ENCODE results near the gene ADNP2. TPM values are rescaled to one million over a fixed set of nuclear protein-coding genes. Genes with fewer than 3 reads are reported as not detected.
A peak's percentile ranks its signal among the peaks of the same experiment; 100 is the strongest.

Gene ADNP2
- total and polyA plus RNA-seq, 2 donors from 2014 or later = 6.0 to 21.1 TPM

GRCh38 chr18:80145196-80145804 lies 36.2 kb downstream of the ADNP2 start:
- TF ChIP-seq, protein P1, sequence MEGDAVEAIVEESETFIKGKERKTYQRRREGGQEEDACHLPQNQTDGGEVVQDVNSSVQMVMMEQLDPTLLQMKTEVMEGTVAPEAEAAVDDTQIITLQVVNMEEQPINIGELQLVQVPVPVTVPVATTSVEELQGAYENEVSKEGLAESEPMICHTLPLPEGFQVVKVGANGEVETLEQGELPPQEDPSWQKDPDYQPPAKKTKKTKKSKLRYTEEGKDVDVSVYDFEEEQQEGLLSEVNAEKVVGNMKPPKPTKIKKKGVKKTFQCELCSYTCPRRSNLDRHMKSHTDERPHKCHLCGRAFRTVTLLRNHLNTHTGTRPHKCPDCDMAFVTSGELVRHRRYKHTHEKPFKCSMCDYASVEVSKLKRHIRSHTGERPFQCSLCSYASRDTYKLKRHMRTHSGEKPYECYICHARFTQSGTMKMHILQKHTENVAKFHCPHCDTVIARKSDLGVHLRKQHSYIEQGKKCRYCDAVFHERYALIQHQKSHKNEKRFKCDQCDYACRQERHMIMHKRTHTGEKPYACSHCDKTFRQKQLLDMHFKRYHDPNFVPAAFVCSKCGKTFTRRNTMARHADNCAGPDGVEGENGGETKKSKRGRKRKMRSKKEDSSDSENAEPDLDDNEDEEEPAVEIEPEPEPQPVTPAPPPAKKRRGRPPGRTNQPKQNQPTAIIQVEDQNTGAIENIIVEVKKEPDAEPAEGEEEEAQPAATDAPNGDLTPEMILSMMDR (IDR thresholded peaks at IDR 0.05; ENCODE audit: borderline replicate concordance, extremely low read depth, insufficient read depth) = no peak
- peaks cover 0 to 3% (median 2%) of the 10 kb centered on the region in 3 donors for H3K36me3 ChIP-seq (ENCODE audit: control insufficient read depth in 2 of 3, insufficient read depth in 3 of 3, low read length in 3 of 3)
- no peak for FAIRE-seq
- H3K27me3 ChIP-seq (ENCODE audit: control insufficient read depth, insufficient read depth, low read length) = no peaks in the 10 kb centered on the region
- no peak for DNase-seq
- no peak overlapping the region for H3K27ac ChIP-seq (ENCODE audit: low read depth in 2 of 2, low read length in 2 of 2)
- intact Hi-C loops (cut with DNase I) = no loop called here
- H3K4me3 ChIP-seq (ENCODE audit: low read length in 3 of 3) = no peak overlapping the region
- no peak overlapping the region for H3K9ac ChIP-seq (ENCODE audit: low read length in 3 of 3)
- no peaks in the 10 kb centered on the region for H3K9me3 ChIP-seq (ENCODE audit: control insufficient read depth in 2 of 3, insufficient read depth in 1 of 3, low read length in 3 of 3)
- H3K4me1 ChIP-seq (ENCODE audit: control insufficient read depth in 2 of 3, insufficient read depth in 2 of 3, low read depth in 1 of 3, low read length in 3 of 3) = no peaks in the 10 kb centered on the region

- H3K27ac ChIP-seq (ENCODE audit: low read depth in 2 of 2, low read length in 2 of 2) = no peak overlapping the region
- peaks cover 0 to 2% (median 0%) of the 10 kb centered on the region in 3 donors for H3K36me3 ChIP-seq (ENCODE audit: control insufficient read depth in 2 of 3, insufficient read depth in 3 of 3, low read length in 3 of 3)
Measured at GRCh38 chr18:80147037-80147417, 38.0 kb downstream of the ADNP2 start.

DNA sequence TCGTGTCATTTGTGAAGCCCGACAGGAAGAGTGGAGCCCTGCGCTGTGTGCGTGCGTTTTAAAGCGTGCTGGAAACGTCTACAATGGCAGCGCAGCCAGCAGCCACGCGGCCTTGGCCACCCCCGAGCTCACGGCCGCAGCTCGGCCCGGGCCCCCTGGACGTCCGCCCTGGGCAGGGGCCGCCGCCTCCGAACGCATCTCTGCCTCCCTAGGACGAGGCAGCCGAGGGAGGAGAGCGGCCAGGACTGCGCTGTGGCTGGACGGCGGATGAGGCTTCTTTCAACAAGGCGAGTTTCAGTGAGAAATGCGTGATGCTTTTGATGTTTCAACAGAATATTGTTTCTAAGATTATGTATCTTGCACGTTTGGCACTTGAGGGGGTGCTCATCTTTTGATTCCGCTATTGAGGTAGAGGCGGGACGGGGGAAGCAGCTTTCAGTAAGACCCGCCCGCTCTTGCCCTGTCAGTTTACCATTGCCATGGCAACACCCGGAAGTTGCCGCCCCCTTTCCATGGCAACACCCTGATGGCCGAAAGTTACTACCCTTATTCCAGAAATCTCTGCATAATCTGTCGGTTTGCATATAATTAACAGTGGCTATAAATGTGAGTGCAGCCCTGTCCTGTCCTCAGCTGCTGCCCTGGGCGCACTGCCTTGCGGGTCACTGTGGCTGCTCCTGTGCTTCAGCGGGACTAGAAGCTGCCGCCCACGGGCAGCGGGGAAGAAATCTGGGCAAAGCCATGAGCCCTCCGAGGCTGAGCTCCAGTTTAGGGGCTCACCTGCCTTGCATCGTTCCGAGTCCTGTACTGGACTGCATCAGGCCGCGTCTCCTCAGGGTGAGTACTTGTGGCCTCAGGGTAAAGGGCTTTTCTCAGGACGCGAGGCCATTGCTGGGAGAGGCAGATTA lies 38.6 kb downstream of the ADNP2 start:
- intact Hi-C loops (cut with DNase I) = no loop called here
- peak overlapping the region; percentile 66 to 81 (median 76) for H3K9ac ChIP-seq (ENCODE audit: low read length in 3 of 3)
- FAIRE-seq = peak; percentile 70

More at GRCh38 chr18:80147037-80147417, 38.0 kb downstream of the ADNP2 start:
- Histone ChIP-seq H3K9ac (ENCODE audit: low read length in 3 of 3) (peak overlapping the region in 2 of 3 donors; percentile 28 to 76), H3K4me1 (ENCODE audit: control insufficient read depth in 2 of 3, insufficient read depth in 2 of 3, low read depth in 1 of 3, low read length in 3 of 3) (no peaks in the 10 kb centered on the region), H3K27me3 (ENCODE audit: control insufficient read depth, insufficient read depth, low read length) (no peaks in the 10 kb centered on the region), H3K4me3 (ENCODE audit: low read length in 3 of 3) (peak overlapping the region; percentile 81 to 90 (median 88)), H3K9me3 (ENCODE audit: control insufficient read depth in 2 of 3, insufficient read depth in 1 of 3, low read length in 3 of 3) (no peaks in the 10 kb centered on the region)
- FAIRE-seq (no peak), DNase-seq (peak in 2 of 5 donors; percentile 35 to 44)
- TF ChIP-seq, protein P1 (IDR thresholded peaks at IDR 0.05; ENCODE audit: borderline replicate concordance, extremely low read depth, insufficient read depth) = no peak
- intact Hi-C loops (cut with DNase I) = no loop called here

More for the DNA sequence above, 38.6 kb downstream of the ADNP2 start:
- Histone ChIP-seq H3K4me1 (ENCODE audit: control insufficient read depth in 2 of 3, insufficient read depth in 2 of 3, low read depth in 1 of 3, low read length in 3 of 3) (no peaks in the 10 kb centered on the region), H3K9me3 (ENCODE audit: control insufficient read depth in 2 of 3, insufficient read depth in 1 of 3, low read length in 3 of 3) (no peaks in the 10 kb centered on the region), H3K27me3 (ENCODE audit: control insufficient read depth, insufficient read depth, low read length) (no peaks in the 10 kb centered on the region), H3K27ac (ENCODE audit: low read depth in 2 of 2, low read length in 2 of 2) (peak overlapping the region; percentile 51 to 61), H3K4me3 (ENCODE audit: low read length in 3 of 3) (peak overlapping the region; percentile 81 to 90 (median 88)), H3K36me3 (ENCODE audit: control insufficient read depth in 2 of 3, insufficient read depth in 3 of 3, low read length in 3 of 3) (peaks cover 0 to 2% (median 0%) of the 10 kb centered on the region in 3 donors)
- TF ChIP-seq, protein P1 (IDR thresholded peaks at IDR 0.05; ENCODE audit: borderline replicate concordance, extremely low read depth, insufficient read depth) = no peak
- peak; percentile 91 to 95 (median 94) for DNase-seq
